Measurements from ENCODE around the gene COX7A2.

Gene COX7A2, protein sequence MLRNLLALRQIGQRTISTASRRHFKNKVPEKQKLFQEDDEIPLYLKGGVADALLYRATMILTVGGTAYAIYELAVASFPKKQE

DNA sequence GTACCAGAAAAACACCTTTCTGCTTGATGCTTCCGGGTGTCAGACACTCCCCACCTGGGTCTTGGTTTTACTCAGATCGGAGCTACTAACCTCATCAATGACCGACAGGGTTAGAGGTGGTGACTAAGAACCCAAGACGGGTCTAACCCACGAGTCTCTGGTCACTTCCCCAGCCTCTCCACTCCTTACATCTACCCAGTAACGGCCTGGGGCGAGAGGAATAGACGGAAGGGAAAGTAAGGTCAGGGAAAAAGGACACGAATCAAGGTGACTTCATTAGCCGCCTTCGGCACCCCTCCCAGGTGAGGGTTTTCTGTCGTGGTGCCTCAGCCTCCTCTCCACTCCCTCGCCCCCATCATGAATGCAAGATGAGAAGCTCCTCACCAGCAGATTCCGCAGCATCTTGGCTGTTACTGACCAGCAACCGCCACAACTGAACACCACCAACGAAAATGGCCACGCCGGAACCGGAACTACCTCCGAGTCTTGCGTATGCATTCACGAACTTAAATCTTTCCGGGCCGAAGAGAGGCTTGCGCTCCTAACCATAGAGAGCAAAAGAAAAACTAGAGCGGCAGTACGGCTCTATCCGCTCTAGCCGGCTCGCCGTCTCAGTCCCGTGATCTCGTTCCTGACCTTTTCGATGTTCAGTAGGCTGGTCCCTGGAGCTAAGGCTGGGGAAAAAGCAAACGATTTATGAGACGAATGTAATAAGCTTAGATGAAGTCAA, at the start of gene COX7A2:
Gene COX7A2, minus strand, starts transcription at position 469 of the 730 bp plus-strand sequence. Its CDS starts 67 bp downstream, at position 402.
- peak; percentile 96 for DNase-seq

DNA sequence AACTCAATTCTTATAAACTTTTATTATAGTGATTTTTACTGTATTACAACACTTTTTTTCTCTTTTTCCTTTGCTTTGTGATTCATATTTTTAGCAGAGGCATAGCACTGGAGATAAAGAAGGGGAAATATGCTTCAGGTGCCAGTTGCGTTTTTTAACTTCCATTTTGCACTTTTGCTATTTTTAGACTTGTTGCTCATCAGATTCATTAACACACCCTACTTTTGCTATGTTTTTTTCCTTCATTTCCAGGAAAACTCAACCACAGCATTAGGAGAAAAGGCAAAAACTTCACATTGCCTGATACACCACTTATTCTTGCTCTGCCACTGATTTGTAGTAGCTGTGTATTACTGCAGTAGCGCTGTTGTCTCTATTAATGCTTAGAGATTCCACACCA, 49.0 kb upstream of the COX7A2 start:
- no peak for DNase-seq

DNA sequence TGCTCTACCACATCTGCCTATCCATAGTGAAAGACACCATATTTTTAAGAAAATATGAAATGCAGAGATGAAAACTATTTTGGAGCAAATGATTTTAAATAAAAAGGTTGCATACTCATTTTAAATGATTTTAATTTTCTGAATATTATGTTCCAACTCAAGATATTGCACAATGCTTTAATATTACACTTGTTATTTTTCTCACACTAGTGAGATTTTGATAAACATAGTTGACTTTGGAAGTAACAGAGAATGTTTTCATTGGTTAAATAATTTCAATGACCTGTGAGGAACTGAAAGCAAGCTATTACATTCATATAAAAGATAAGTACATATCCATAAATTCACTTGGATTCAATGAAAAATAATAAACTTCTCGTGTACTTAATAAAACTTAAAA, 48.1 kb upstream of the COX7A2 start:
- DNase-seq: no peak

DNA sequence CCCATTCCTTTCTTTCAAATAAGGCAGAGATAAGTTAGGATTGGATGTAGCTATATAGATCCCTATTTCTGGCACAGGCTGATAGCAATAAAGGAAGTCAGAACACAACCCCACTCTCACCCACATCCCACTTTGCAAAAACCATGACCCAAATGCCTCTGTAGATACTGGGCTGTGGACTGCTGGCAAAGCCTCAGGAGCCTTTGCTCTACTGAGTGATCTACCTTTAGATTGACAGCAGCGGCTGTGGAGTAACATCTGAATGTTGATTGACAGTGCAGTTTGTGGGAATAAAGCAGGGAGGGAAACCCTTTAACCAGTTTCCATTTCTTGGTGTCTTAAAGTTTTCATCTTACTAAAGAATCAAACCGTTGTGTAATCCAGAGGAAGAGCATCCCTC, 47.7 kb upstream of the COX7A2 start:
- DNase-seq: no peak

DNA sequence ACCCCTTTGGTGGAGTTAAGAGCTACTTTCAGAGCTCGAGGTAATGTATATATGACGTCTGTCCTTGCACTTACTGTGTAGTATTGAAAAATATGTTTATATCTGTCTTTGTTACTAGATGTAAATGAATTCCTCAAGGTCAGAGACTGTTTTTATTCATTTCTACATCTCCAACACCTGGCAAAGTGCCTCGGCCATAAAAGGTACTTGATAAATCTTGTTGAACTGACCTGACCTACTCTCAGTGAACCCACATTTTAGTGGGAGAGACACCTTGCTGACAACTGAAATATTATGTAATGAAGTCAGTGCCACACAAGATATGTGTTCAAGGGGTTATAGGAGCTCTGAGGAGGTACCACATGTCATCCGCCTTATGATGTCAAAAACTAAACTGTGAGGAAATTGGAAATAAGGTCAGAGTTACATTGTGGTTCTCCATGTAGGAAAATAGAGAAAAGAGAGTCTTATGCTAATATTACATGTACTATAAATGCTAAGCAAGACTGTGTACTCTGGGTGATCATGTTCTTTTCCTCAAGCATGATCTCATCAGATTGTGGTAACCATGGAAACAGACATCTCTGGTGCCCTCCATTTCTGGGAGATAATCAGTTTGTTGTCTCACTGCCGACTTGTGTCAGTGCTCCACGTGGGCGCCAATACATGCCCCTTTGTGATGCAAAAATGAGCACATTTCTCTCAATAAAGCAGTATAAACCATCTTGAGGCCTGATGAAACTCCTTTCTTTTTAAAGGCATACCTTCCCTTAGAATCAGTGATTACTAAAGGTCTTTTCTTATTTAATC, 46.7 kb upstream of the COX7A2 start:
- no peak for DNase-seq

DNA sequence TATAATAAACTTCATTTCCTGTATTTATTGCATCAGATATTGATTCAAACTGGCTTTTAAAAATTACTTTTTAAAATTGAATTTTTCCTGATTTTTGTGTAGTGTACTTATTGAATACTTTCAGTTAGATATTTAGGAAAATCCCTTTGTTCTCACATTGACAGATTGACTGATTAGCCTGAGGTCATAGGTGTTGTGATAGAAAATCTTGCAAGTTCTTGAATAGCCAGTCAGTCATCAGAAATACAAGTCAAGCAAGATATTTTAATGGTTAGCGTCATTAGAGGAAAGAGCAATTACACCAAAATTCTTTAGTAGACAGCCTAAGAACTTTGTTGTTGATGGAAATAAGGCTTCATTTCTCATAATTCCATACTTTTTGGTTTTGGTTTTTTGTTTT, 44.4 kb upstream of the COX7A2 start:
- DNase-seq: no peak

DNA sequence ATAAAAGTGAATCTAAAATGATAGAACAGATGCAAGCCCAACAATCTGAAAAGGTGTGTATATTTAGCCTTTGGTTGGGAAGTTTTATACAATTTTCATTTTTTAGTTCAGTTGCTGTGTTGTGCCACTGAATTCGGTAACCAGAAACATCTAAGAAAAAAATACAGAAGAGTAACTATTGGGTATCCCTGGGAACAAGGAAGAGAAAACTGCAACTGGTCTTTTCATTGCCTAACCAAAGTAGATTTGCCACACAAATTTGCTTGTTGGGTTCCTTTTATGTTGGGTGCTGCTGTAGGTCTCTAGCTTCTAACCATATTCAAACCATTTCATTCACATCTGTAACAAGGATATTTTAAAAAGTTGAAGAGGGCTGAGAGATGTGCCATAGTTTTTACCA, 43.8 kb upstream of the COX7A2 start:
- no peak for DNase-seq

DNA sequence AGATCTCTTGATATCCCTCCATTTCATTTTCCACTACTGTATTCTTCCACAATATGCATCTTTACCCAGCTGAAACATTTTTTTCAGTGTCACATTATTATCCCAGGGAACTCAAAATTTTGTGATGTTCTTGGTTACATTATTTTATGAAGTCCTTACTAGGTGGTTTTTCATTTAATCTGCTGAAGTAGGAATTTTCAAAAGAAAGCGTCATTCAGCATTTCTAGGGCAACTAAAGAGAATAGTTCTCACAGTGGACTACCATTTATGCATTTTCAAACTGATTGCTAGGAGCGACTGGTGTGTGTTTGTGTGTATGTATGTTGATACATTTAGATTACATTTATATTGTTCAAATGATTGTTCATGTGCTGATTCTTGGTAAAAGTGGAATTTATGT, 43.4 kb upstream of the COX7A2 start:
- DNase-seq: no peak

DNA sequence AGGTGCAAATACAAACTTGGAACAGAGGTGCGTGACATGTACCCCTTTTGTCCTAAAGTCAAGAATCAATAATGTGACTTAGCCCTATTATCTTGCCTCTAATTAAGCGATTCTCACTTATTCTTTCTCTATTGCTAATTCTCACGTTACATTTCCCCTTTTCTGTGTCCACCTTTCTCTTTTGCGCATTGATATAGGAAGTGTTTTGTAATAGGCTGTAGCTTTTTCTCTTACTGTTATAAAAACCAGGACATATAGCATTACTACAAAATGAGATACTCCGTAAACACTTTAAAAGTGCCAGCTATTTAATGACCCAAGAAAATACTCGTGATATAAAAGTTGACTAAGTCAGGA, 41.7 kb upstream of the COX7A2 start:
- no peak for DNase-seq

DNA sequence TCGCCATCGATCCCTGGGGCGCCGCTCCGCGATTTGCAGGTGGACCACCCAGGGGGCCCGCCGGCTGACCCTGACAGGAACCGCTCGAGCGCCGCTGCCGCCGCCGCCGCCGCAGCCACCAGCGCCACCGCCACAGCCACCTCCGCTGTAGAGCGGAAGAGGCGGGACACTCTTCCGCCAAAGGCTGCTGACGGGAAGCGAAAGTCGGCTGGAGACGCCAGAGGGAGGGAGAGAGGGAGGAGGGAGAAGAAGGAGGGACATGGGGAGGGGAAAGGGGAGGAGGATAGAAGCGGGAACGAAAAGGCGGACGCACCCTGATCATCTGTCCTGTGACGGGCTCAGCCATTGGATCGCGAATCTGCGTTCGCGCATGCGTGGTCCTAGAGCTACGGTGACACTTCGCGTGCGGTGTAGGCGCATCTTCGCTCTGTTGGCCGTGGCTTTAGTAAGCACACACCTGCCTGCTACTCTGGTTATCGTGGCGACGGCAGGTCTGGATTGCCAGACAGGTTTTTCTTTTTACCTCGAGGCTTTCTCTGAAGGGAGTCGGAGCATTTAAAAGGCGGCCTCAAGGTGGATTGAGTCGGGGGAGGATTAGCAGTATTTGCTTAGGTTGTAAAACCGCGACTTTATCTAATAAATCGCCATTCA, 41.2 kb upstream of the COX7A2 start, which contains the start of gene TMEM30A:
Gene TMEM30A, minus strand, starts transcription at position 161 of the 651 bp plus-strand sequence. Its CDS starts 154 bp downstream, at position 7.
- DNase-seq: peak; percentile 98

DNA sequence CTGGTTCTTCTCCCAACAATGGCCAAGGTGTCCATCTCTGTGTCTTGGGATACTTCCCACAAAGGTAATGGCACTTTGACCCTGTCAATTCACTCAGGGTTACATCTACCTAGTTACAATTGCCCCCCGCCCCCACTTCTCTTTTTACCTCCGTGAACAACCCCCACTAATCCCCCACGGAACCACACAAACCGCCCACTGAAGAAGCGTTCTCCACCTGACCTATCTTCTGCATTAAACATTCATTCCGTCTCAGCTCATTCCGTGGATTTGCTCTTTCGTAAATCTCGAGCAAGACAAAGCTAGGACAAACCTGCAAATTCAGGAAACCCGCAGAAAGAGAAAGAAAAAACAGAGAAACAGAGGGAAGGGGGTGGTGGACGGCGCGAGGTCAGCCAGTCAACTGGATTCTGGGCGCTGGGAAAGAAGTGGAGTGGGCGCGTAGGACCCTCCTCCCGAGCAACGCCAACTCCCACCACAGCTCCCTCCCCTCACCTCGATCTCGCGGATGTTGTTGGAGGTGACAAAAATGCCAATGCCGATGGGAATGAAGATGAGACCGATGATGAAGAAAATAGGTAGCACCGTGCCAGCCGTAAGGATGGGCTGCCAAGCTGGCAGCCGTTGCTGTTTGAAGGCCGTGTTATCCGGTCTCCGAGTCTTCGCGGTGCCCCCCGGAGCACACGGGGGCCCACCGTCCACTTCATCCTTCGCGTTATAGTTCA, 40.5 kb upstream of the COX7A2 start:
- DNase-seq: peak; percentile 77

DNA sequence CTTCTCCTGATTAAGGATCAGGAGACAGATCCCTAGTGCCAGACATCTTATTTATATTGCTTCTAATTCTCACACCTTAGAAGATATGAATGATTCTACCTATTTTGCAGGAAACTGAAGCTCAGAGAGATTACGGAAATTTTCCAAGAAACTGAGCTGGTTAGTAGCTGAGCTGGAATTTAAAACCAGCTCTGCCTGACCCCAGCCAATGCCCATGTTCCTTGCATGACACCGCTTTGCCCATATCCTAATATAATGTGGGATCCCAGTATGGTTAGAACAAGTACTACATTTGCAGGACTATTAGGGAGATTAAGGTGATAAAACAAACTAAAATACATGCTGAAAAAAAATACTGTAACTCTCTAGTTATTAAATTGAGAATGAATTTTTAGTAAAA, 39.1 kb upstream of the COX7A2 start:
- no peak for DNase-seq

DNA sequence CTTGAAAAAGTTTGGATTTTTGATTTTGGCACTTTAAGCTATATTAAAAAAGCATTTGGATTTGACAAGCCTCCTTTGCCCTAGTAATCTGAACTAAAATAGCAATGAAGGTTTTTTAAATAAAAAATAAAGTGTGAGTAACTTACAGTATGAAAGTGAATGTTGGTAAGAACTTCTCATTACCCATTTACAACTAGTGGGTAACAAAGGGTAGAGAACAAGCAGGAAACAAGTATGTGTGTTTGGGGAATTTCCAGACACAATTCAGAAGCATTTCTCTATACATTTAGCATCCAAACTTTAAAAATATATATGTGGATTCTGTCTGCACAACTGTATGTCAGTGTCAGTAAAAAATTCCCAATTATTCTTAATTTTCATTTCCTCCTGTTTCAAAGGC, 38.1 kb upstream of the COX7A2 start:
- no peak for DNase-seq

DNA sequence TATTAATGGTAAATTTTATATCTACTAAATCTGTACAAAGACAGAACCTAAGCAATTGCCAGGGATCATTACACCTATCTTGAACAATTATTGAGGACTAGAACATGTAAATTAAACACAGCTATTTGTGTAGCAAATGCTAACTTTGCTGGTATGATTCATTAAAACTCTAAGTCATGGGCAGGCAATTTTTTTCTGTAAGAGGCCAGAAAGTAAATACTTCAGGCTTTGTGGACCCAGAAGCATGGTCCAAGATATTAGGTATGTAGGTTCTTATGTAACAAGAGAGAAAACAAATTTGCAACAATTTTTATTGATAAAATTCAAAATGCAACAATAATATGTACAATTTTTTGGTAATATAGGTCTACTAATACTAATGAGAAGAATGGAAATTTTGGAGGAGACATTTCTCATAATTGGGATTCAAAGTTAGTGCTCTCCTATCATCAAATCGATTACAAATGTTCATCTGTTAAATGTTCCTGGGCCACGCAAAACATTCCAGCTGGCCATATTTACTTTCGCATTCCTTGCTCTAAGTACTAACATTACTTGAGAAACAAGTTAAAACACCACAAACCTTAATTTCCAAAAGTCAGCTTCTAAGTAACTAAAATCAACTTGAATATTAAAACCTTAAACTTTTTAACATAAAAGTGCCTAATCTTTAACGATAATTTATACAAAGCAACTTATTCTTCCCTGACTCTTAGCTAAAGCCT, 36.7 kb upstream of the COX7A2 start:
- DNase-seq: no peak

DNA sequence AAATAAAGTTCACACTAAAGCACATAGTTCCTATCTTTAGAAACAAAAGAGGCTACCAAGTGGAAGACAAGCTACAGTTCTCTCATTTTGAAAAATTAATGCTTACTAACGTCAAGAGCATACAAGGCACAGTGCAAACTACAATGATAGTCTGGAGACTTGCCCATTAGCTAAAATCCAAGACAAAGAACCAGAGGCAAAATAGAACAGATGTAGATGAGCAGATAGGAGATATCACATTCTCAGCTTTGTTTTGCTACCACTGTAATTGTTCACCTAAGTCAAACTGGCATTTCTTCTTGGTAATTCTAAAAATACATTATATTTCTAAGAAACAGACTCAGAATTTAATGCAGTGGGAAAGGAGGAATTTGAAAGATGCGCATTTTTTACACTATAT, 35.8 kb upstream of the COX7A2 start:
- no peak for DNase-seq

DNA sequence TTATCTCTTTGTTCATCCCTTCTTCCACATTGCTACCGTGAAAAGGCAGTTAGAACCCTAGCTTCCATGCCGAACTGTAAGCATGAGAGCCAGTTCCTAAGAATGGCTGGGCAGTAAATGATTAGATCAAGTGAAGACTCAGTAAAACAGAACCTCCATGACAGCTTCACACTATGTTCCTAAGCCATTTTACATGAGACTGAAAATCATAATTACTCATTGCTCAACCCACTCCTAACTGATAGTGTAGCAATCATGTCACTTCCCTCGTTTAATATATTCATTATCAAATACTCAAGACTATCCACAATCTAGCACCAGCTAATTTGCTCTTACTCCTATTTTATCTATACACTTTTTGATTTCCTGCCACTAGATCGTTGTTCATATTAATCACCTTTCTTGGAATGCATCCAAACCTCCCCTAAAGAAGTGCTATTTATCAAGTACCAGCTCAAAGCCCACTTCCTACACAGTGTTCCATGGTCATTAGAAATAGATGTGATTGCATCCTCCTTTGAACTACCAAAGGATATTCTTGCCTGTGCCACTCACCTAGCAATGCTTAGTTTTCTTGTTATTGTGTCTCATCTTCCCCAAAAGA, 35.0 kb upstream of the COX7A2 start:
- DNase-seq: no peak

DNA sequence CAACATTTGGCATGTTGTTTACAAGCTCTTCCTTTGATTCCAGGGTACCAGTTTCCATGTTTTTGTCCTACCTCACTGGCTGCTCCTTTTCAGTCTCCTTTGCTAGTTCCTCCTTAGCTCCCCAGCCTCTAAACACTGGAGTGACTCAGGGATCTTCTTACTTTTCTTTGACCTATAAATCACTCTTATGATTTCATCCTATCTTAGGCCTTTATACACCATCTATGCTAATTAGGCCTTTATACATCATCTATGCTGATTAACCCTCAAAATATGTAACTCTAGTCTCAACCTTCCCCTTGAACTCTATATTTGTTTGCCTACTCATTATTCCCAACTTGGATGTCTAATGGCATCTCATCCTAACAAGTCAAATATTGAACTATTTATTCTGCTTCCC, 31.5 kb upstream of the COX7A2 start:
- DNase-seq: no peak

DNA sequence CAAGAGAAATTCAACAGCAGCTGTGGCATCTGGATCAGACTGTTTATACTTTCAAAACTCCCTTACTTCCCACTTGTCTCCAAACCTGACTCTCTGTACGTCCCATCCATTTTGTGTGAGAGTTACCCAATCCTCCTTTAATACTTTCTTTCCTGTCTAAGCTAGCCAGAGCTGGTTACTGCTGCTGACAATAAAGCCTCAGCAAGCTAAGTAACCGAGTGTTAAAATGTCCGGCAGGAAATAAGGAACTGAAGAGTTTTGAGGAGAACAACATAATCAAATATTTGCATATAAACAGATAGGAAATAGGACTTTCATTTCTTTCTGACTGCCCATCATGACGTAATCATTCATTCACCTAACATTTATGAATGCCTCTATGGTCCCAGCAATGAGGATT, 29.4 kb upstream of the COX7A2 start:
- DNase-seq: no peak

DNA sequence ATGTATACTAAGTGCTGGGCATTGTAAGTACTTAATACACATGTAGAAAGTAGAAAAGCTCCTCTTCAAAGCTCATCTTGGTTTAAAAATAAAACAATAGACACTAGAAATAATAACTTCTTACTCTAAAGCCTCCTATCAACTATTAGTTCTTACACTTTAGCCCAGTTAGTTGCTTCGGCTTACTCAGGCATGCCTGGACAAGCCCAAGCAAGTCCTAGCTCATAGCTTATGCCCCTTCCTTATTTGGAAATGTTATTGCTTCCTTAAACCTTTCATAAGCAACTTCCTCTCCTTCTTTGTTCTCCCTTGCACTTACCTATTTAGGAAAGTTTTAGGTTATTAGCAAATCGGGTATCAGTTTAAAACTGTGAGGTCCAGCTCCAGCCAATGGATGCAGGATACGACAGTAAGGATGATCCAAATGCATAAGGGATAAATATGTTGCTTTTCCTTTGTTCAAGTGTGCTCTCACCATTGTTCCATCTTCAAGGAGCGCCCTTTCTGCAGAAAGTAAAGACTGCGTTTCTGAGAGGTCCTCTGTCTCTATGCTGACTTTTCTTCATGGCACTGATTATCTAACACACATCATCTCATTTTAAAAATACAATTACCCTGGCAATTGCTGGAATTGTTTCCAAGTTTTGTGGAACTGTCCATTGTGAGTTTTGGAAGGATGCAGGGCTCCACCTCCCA, 28.7 kb upstream of the COX7A2 start:
- no peak for DNase-seq

DNA sequence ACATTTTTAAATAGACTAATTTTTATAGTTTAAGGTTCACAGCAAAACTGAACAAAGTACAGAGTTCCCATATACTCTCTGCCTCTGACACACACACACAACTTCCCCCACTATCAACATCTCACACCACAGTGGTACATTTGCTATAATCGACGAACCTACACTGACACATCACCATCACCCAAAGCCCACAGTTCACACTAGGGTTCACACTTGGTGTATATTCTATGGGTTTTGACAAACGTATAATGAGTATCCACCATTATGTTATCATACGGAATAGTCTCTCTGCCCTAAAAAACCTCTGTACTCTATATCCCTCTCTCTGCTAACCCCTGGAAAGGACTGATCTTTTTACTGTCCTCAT, 25.4 kb upstream of the COX7A2 start:
- no peak for DNase-seq

Measured in femur (tissue), 1 donor.